Measurements from ENCODE around the gene SUMO4.

SUMO4 gene

DNA sequence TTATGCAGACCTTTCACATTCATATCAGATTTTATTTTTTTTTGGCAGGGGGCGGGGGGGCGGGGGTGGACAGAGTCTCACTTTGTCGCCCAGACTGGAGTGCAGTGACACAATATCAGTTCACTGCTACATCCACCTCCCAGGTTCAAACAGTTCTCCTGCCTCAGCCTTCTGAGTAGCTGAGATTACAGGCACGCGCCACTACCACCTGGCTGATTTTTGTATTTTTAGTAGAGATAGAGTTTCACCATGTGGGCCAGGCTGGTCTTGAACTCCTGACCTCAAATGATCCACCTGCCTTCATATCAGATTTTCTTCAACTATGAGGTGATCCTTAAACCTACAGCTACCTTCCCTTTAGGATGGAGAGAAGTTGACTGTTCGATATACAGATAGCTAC is 8.0 kb upstream of the SUMO4 start:
- no peak for DNase-seq

DNA sequence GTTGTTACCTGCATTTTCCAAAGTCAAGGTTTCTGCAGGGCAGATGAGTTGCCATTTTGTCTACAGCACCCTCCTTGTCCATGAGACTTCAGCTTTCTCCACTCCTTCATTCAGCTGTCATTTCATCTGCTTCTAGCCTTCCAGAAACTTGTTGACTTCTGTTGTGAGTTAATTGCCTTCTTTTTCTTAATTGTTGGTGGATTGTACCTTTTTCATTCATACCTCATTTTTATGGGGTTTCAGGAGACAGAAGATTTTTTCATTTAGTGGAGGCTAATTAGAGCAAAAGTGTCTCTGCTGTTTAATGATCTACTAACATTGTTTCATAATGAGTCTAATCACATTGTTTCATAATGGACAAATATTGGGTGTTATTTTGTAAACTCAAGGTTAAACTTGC is 7.5 kb upstream of the SUMO4 start:
- no peak for DNase-seq

DNA sequence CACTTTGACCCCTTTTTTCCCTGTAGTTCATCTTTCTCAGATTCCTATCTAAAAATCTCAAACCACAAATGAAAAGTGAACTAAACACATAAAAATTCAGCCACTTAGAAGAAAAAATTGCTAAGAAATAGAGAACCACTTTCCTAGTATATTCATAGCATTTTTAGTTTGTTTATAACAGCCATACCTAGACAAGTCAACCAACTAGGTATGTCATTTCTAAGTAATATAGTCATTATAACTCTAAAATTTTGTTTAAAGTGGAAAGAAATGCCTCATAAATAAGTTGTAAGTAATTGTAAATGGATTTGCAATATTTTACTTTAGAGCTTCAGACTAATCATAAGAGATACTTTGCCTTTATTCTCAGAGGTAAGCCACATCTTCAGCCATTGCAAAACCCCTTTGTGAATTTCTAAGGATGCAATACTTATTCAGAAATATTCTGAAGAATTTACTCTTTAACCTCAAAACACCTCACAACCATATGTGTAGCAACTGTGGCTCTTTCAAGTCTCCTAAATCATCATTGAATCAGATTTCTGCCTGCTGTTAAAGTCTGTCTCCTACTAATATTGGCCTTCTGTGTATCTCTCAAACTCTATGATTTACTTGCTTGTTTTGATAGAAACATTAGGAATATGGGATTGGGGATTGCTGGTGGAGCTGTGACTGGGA is 6.9 kb upstream of the SUMO4 start:
- no peak for DNase-seq

DNA sequence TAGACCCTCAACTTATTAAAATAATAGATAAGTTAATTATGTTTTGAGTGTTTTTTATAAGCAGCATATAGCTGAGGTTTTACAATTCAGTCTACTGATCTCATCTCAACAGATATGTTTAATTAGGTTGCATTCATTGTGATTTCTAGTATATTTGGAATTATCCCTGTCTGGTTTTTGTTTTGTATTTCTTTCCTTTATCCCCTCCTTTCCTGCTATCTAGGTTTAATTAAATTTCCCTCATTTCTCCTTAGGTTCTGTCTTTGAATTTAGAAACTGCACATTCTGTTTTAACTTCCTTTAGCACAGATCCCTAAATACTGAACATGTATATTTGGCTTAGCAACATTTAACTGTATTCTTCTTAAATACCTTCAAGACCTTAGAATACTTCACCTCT is 4.9 kb upstream of the SUMO4 start:
- no peak for DNase-seq

DNA sequence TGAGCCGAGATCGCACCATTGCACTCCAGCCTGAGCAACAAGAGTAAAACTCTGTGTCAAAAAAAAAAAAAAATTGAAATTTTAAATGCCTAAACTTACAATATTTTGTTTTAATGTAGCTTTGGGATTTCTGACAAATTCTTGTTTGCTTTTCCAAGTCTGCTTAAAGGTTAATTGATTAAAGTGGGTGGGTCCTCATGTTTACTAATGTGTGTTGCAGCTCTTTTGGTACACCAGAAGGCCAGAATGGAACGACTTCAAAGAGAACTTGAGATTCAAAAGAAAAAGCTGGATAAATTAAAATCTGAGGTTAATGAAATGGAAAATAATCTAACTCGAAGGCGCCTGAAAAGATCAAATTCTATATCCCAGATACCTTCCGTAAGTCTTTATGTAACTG is 2.7 kb upstream of the SUMO4 start:
- DNase-seq = no peak

DNA sequence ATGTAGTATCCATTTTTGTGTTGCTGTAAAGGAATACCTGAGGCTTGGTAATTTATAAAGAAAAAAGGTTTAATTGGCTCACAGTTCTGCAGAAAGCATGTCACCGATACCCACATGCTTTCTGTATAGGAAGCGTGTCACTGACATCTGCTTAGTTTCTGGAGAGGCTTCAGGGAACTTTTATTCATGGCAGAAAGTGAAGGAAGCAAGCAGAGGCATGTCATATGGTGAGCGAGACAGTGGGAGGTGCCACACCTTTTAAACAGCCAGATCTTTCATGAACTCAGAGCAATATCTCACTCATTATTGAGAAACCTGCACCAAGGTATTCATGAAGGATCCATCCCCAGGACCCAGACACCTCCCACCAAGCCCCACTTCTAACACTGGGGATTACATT is 3.5 kb downstream of the SUMO4 start:
- no peak for DNase-seq

DNA sequence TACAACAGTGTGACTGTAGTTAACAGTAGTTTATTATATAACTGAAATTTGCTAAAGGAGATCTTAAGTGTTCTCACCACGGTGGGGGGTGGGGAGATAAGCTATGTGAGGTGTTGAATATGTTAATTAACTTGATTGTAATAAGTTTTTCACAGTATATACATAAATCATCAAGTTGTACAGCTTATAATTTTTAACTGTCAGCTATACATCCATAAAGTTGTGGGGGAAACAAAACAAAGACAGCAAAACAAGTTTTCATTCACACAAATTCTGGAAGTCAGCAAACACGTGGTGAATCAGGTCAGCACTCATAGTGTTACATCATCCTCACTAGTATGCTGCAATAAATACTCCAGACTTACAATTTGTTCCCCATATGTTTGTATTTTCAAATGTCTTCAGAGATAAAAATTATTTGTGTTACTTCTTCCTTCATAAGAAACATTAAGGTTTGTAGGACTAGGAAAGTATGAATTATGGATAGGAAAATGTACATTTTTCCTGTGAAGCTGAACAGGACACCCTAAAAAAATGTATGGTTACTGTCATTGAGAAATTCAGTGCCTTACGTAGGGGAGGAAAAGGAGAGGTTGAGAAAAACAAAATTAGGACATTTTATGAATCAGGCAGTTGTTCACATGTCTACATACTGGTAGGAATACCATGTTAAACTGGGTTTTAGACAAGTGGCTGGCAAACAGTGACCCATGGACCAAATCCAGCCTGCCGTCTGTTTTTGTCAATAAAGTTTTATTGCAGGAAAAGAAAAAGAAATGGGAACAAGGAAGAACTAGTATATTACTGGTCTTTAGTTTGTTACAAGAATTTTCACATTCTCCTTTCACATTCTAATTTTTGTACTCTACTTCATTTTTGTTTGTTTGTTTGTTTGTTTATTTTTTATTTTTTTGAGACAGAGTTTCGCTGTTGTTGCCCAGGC is 6.0 kb downstream of the SUMO4 start:
- DNase-seq = no peak

DNA sequence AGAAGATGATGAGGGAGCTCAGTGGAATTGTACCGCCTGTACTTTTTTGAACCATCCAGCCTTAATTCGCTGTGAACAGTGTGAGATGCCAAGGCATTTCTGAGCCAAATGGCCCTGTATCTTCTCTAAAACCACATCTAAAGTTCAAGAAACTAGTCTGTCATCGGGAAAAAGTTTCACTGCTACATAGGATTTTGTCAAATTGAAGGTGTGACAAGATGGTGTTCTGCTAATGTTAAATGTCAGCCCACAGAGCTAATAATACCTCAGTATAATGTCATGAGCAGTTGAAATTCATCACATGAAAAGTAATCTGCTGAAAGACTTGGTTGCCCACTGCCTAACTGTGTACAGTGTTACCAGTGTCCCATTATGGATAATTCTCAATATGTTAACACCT is 9.6 kb downstream of the SUMO4 start:
- DNase-seq = no peak

DNA sequence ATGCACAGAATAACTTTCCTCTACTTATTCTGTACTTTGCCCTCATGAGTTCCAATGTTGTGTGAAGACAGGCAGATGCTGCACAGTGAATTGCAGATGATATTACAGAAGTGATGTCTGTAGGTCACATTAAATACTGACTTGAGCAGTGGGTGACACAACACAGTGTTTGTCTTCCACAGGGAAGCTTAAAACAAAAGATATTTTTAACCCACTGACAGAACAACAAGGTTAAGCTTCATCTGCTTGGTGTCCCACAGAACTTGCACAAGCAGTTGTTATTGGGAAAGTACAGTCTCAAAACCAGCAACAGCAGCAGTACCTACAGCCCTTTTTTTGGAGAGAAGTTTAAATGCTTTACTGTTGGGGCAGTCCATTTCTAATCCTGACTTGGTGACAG is 10.5 kb downstream of the SUMO4 start:
- DNase-seq = no peak

DNA sequence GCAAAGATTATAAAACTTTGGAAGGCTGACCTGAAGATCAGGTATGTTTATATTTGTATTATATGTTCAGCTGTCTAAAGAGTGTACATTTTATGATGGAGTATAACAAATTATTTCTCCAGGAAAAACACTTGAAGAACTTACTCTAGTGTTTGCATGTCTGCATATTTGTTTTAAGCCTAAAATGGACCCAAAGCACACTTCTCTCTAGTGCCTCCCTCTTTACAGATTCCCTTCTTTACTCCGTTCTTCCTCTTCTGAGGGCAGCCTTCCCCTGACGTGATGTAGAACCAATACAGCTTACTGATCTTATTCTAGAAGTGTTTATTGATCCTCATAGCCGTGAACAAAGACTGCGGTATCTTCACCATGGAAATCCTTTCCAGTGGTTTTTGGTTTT is 13.9 kb downstream of the SUMO4 start:
- no peak for DNase-seq

DNA sequence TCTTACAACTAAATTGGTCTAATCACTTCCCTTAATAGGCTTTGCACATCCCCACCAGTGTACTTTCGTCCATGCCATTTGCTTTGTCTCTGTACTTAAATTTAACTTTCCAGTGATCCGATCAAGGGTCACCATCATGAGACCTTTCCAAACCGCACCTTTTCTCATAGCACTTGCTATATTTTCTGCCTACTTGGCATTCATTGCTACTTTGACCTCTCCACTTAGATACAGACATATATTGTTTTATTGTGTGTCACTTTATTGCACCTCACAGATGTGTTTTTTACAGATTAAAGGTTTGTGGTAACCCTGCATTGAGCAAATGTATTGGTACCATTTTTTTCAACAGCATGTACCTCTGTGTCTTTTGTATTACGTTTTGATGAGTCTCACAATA is 14.8 kb downstream of the SUMO4 start:
- DNase-seq = no peak

DNA sequence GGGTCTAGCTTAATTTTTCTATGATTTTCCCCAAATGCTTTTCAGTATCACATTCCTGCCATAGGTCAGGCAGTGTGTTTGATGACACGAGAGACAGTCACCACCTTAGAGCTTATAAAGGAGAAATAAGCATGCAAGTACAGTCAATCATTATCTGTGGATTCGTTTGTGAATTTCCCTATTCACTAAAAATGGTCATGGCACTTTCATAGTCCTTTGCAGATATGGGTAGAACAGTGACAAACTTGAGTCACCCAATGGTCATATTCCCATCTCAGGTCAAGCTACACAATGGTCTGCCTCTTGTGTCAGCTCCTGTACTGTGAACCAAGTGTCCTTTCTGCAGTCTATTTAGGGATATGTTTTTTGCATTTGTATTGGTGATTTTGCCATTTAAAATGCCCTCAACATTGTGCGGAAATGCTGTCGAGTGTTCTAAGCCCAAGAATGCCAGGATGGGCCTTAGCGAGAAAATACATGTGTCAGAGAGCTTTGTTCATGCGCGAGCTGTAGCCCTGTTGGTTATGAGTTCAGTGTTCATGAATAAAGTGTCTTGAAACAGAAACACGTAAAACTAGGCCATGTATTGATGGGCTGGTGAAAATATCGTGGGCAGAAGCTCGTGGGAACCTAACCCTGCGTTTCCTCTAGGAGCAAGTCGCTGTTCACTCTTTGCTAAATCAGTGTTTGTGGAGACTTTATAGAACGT is 19.8 kb downstream of the SUMO4 start:
- no peak for DNase-seq

DNA sequence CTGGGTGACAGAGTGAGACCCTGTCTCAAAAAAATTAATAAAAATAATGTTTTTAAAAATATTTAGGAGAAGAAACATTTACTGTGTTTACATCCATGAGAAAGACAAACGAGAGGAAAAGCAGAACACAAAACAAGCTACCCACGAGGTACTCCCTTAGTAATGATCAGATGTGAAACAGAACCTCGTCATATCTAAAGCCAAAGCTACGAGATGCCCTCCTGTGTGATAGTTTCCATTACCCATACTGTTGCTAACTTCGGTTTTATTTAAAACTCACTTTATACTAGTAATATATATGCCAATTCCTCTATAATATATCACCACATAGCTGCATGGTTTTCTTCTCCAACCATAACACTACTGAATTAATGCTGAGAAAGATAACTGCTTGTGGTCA is 21.1 kb downstream of the SUMO4 start:
- no peak for DNase-seq

DNA sequence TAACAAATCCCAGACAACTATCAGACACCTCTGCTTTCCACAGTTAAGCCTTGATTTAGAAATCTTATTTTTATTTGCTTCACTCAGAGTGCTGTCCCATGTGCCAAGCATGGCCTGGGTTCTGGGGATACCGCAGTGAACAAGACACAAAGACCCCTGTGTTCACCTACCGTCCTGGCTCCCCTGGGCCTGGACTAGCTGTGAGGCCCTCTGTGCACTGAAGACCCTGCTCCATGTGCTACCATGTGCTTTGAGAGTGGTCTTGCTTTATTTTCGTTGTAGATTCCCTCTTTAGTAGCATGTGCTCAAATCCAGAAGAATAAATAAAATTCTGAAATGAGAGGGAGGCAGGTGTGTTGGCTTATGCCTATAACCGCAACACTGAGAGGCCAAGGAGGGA is 22.5 kb downstream of the SUMO4 start:
- DNase-seq = no peak

DNA sequence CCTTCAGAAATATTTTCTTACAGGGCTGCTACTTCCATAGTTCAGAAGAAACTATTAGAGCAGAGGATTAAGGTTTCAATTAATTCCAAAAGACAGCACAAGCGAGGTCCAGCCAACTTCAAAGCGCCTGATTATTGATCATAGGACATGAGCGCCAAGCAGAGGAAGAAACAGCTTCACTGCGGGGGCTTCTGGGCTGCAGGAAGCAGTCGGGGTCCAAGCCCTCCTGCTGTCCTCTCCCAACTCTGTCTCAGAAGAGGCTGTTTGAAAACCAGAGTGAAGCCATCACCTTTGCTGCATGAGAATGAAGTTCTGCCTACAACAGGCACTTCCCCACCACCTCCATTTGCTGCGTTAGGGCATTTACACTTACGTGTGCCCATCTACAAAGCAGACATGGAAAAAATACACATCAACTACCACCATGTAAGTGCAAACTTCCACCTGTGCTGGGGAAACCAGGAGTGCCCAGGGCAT is 23.9 kb downstream of the SUMO4 start:
- DNase-seq = no peak

DNA sequence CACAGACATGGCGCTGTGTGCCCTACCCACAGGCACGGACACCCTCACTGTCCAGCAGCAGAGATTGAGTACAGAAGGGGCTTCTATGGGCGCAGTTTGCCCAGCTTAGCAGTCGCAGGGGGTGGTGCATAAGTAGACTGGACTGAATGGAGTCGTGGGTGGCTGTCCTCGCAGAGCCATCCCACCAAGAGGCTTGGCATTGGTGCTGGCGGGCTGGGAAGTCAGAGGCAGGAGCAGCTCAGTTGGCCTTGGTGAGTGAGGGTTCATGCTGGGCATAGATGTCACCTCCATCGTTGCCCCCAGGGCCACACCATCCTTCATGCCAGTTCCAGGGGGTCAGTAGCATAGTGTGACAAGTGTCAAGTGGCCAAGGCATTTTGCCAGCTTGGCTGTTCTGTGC is 25.2 kb downstream of the SUMO4 start:
- no peak for DNase-seq

DNA sequence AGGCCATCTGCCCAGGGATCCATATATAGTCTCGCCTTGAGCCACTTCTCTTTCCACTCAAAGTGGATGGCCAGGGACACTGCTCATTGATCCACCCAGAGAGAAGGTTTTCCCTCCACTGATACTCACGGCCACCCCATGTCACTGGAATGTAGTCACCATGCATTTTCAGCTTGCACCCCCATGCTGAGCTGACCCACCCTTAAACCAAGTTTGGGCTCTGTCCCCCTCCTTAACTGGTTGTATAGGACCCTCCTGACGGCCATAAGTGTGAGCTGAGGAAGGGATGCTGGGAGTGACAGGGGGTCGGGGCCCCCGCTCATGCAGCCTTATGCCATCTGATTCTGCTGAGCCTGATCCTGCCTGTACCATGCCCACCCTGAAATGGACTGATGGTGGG is 25.7 kb downstream of the SUMO4 start:
- DNase-seq = no peak

DNA sequence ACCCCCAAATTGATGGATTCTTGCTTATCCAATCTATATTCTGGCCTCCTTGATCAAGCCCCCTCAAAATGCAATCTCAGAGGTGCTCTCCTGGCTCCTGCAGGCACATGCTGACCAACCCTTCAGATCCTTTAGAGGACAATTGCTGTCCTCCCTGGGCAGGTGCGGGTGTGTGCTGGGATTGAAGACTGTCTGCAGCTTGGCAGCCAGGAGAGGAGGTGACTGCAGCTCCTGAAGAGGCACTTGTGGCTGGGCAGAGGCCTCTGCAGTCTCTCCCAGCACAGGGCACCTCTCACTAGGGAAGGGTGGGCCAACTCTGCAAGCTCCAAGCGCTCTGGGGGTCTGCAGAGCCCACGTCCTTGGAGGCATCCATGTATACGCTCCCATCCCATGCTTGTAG is 28.5 kb downstream of the SUMO4 start:
- no peak for DNase-seq

DNA sequence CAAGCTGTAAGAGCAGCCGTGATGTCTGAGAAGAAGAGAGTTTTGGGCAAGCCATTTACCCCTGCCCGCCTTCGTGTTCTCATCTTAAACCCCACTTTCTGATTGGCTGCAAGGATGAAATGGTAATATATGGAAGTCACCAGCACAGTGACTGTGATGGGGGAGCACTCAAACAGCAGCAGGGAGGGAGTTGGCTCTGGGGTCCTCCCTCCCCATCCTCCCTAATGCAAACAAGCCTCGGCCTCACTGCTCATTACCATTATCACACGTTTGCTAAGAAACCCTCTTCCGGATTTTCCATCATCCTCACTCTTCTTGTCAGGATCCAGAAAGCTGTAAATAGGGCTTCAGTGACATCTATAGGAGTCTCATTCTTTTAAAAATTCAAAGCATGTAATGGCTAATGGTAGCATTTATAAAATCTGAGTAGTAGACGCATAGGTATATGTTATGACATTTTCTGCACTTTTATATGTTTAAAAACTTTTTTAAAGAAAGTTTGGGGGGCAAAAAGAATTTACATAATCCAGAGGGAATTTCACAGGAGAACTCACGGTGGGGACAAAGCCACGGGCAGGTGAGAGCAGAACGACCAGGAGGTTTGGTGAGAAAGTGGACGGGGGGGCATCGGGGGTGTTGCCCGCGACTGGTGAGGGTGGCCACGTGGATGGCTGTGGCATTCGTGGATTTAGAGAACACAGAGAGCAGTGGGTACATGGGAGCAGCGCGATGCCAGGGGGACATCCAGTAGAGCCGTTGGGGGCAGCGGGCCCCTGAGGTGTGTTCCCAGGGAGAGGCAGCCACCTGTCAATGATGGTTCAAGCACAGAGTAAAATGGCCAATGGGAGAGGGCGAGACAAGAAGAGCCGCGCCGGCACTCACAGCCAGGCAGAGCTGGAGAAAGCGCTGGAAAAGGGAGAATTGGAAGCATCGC is 29.6 kb downstream of the SUMO4 start:
- no peak for DNase-seq

DNA sequence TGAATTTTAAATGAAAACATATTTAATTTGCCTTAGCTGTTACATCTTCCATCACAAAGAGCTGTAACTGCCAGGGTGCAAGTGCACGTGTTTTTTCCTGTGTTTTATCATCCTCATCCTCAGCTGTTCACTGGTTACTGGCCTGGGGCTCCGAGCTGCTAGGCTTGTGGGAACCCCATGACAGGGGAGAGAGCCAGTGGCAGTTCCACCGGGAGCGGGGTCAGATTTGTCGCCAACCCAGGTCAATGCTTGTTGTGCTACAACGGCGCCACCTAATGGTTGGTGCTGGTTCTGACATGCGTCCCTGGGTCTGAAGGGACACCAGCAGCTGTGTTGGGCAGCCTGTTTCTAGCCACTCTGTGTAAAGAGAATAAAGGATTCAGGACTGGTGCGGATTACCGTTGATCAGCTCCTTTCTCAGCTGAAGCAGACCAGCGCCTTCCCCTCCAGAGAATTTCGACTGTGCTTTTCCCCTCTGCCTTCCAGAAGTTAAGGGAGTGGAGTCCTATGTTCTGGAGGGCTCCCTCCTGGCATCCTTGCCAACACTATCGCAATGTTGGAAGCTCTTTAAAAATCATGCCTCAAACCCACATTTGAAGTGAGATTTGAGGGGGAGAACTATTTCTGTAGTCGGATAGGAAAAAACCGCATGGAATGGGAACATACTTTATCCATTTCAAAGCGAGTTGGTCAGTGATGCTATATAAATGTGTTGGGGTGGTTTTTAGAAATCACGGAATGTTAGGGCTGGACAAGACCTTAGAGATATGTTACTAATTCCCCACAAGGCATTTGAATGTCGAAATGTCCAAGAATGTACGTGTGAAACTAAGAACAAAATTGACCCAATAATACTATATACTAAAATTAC is 32.1 kb downstream of the SUMO4 start:
- DNase-seq = peak; percentile 80

DNA sequence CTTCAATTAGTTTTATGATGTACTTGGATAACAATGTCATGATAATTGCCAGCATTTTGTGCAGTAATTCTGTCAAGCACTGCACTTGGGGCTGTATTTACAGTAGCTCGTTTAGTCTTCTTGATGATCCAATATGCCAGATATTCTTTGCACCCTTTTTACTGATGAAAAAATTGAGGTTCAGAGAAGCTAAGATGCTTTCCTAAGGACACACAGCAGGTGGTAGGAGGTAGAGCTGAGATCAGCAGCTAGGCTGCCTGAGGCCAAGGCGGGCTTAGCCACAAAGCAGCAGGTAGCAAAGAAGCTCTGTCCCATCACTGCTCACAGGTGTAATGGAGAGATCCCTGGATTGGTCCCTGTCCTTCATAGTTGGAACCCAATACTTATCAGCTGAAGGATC is 33.3 kb downstream of the SUMO4 start:
- no peak for DNase-seq

DNA sequence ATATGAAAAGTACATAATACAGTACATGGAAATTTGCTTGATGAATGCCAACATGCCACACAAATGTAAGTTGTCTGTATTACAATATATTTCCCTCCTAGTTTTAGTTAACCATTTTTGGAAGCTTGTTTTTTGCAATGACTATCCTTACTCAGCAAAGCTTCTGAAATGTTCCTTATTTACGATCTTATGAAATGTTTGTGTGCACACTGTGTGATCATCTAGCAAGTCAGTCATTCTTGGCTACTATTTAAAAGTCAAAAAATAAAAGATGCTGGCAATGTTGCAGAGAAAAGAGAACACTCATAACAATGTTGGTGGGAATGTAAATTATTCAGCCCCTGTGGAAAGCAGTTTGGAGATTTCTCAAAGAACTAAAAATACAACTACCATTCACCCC is 33.8 kb downstream of the SUMO4 start:
- no peak for DNase-seq

All from 8988T (cell line).